Lower leg skin (tissue), 3 donors: ENCODE results near the gene CCNJL.

Source experiments
- CTCF ChIP-seq, 3 donors: fragments of 450-650 bp; IDR thresholded peaks; one replicate each; pipeline ENCODE4 v1.5.1; 2016; ENCODE audit warnings: antibody characterized with exemption in 3 of 3, mild to moderate bottlenecking in 3 of 3, moderate library complexity in 2 of 3
- POLR2A ChIP-seq, 2 donors: fragments of 450-650 bp; IDR thresholded peaks; one replicate each; pipeline ENCODE4 v1.6.1; 2016 to 2017; ENCODE audit warnings: antibody characterized with exemption in 2 of 2, mild to moderate bottlenecking in 1 of 2, moderate library complexity in 1 of 2

- TF ChIP-seq POLR2A (IDR thresholded peaks at IDR 0.05): no peak
- TF ChIP-seq CTCF (IDR thresholded peaks at IDR 0.05): no peak
These were observed 102.4 kb downstream of the CCNJL start for GRCh38 chr5:160209917-160210316.
